HT1080 (cell line): ENCODE data around the gene ADAMTS18. TPM values are rescaled to one million over a fixed set of nuclear protein-coding genes. Genes with fewer than 3 reads are reported as not detected.

Experiments used
- DNase-seq: peaks from one replicate; pipeline ENCODE4 v3.0.0-alpha.2; 2015; ENCODE audit warnings: low read depth
- total RNA-seq: library from RNA; depleted of rRNA; stranded (reverse); fragments of >200 nt; shearing (Covaris generic); gene quantifications from 2 replicates; pipeline ENCODE4 v1.2.3, GENCODE V29; 2014

Gene ADAMTS18
- total RNA-seq, 1 experiment from 2014 or later, result 0.14 TPM

DNA sequence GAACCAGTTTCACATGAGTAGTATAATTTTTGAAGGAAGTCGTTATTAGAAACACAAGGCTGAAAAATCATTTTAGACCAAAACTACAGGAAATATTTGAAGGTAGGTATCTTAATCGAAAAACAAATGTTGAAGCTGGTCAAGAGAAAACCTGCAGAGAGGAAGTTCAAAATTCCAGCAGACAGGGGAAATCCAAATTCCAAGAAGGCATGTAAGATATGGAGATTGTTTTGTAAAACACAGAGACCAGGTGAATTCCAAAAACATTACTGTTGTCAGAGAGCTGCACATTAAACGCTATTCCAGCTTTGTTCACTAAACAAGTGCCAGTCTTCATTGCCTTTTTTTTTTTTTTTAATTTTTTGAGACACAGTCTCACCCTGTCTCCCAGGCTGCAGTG lies 38.4 kb downstream of the ADAMTS18 start:
- DNase-seq, result no peak

DNA sequence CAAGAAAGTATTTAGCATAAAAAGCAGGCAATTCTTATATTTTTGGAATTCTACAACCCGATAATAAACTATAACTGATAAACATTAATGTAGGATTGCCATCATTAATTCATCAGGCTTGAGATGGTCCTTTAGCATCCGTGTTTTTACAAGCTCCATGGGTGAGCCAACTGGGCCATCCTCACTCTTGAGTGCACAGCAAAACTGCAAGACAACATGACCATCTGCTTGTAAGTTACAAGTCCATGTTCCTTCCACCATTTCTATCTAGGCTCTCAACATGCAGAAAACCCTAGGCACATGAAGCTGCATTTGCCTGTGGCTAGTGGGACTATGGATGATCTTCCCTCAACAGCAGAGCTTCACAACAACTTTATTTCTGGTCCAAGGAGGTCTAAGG lies 40.1 kb downstream of the ADAMTS18 start:
- no peak for DNase-seq

DNA sequence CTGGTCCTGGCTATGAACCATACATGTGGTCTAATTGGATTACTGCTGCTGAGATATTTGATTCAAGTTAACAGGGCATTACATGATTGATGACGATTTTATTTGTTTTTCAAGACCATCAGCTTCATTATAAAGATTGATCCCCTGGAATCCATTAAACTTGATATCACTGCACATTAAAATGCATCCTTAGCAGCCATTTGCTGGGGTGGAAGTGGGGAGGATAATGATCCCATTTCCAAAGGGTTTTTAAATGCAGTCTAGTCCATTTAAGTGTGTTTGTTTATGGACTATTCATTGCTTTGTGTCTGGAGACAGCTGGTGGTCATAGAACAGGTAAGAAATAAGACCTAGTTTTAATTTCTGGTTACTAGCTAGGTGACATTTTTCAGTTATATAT lies 40.9 kb downstream of the ADAMTS18 start:
- no peak for DNase-seq

DNA sequence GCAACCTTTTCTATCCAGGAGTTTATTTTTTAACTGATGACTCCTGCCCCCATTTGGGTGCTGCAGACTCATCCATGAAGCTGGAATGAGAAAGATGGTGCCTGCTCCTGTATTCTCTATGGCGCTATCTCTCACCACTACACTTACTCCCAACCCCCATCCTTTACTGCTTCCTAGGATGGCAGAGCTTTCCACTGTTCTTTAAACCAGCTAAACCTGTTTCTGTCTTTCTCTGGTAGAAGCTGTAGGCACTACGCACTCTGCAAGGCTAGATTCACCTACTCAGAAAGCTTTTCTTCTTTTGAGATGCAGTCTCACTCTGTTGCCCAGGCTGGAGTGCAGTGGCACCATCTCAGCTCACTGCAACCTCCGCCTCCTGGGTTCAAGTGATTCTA lies 47.0 kb downstream of the ADAMTS18 start:
- no peak for DNase-seq

DNA sequence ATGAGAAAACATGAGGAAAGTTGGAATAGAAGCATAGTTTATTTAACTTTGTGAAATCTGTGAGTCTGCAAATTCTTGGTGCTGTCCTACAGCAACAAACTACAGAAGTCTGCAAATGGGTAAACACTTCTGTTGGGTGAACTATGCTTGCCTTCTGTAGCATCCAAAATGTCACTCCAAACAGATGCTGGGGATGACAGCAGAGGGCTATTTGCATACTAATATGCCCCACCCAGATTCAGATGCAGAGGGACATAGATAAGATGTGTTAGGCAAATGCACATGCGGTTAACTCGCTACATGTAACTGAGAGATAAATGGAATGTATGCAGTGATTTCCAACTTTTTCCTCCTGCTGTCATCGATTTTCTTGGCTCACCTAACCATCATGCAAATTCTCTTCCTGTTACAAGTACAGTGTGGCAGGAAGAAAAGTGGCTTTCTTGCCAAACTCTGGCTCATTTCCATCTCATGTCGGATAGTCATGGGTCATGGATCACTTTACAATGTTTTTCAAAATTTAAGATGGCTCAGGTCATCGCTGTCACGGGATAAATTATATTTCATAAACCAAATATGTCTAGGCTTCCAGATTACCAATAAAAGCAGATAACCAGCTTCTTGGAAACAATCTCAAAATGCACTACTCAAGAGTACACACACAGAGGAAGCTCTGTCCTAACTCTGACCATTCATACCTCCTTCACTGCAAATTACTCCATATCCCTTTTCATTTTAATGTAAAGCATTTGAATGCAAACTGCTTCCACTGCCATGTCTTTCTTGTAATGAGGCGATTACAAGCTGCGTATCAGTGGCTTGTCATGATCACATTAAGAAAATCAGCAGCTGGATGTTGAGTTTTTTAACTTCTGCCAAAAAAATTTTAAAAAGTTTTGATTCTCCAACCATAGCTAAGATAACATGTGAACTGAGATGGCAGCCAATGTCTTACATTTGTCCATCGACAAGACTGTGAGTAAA lies 47.7 kb downstream of the ADAMTS18 start:
- peak; percentile 26 for DNase-seq

DNA sequence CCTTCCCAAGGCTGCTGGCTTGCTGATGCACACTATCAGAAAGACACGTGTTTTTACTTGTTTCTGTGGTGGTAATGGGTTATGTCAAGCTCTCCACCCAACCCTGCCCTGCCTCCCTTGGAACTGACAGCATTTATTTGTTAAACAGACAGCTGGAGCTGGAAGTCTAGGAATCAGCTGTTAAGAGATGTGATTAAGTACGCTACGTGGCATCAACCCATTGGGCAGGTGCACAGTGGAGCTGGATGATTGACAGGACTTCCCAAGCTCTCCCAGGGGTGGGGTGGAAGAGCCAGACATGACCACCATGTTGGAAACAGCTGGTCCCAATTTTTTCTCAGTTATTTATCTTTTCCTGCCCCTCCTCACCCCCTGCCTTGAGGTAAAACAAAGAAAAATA lies 49.4 kb downstream of the ADAMTS18 start:
- DNase-seq, result no peak

DNA sequence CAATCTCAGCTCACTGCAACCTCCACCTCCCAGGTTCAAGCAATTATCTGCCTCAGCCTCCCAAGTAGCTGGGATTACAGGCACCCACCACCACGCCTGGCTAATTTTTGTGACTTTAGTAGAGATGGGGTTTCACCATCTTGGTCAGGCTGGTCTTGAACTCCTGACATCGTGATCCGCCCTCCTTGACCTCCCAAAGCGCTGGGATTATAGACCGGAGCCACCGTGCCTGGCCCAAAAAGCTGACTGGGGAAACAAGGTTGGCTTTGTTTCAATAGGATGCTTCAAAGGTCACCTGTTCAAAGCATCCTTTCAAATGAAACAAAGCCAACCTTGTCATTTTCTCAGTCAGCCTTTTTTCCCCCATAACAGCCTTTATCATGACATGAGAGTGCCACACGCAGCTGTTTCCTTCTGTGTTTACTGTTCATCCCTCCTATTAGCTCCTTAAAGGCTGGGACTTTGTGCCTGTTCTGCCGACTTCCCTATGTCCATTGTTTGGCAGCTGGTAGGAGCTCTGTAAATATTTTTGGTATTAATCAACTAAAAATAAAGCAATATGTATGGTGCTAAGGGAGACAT lies 51.1 kb downstream of the ADAMTS18 start:
- no peak for DNase-seq

DNA sequence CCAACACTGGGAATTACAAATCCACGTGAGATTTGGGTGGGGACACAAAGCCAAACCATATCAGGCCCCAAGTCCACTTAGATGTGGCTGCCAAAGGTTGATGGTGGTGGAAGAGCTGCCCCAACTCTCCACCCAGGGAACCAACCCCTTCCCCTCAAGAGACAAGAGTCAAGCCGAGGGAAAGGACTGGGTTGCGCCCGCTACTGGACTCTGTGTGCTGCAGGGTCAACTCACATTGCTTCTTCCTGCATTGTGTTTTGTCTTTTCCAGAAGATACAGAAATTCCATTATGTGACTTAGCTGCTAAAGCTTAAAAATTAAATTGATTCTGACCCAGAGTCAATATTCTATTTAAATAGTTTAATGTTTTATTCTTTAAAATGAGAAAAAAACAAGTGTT lies 58.5 kb downstream of the ADAMTS18 start:
- no peak for DNase-seq

DNA sequence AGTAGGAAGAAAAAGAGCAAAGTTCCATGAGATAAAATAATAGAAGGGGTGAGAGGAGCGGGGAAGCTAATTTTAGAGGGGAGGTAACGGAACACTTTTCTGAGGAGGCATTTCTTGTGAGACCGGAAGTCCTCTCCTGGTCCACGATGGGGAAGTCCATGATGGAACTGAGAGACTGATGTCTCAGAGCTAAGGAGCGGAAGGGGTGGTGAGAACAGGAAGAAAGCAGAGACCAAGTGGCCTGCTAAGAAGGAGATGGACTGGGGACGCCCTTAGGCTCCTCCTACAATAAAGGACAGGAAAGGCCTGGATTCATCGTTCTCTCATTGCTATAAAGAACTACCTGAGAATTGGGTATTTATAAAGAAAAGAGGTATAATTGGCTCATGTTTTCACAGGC lies 59.4 kb downstream of the ADAMTS18 start:
- DNase-seq, result no peak

DNA sequence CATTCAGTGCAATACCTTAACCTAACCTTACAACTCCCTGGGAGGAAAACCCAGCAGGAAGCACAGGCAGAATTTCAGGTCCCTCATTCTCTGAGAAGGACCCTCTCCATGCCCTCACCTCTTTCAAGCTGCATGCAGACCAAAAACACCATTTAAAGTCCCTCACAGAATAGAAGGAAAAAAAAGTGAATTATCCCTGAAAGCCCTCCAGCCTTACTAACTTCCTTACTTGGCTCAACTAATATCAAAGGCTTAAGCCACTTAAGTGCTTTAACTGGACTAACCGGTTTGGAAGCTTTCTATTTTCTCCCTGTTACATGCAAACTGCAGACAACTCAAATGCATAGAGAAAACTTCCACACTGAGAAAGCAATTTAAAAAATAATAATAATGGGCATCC lies 60.5 kb downstream of the ADAMTS18 start:
- no peak for DNase-seq

DNA sequence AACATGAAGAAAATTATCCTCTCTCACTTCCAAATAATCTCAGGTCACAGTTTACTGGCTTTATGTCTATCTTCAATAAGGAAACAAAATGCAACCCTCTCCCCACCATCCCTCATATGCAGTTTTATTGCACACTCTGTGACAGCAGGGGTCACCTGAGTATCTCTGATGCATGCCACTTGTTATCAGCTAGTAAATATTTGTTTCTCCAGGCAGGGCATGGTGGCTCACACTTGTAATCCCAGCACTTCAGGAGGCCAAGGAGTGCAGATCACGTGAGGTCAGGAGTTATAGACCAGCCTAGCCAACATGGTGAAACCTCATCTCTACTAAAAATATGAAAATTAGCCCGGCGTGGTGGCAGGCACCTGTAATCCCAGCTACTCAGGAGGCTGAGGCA lies 61.1 kb downstream of the ADAMTS18 start:
- DNase-seq, result no peak

DNA sequence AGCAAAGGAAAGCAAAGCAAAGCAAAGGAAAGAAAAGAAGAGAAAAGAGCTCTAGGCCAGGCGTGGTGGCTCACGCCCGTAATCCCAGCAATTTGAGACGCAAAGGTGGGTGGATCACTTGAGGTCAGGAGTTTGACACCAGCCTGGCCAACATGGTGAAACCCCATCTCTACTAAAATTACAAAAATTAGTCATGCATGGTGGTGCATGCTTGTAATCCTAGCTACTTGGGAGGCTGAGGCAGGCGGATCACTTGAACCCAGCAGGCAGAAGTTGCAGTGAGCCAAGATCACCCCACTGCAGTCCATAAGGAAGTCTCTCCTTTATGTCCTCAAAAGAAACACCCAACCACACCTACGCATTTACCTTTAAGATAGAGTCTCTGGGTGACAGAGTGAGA lies 70.1 kb downstream of the ADAMTS18 start:
- no peak for DNase-seq

DNA sequence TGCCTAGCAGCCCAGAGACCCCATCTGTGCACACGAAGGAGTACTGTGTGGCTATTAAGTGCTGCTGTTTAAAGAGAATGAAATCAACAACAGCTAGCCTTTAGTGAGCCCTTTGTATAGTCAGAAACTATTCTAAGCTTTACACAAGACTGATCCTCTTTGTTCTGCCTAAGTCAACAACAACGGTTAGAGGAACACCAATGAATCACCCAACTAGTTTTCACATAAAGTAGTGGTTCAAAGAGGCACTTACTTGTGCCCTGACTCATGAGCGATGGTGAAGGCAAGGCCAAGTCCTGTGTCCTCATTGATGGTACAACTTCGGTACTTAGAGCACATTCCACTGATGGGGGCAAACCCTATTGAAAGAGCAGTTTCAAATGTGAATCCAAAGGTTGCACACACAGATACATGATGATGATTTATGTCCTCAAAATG lies 75.8 kb downstream of the ADAMTS18 start:
- DNase-seq, result peak; percentile 91

DNA sequence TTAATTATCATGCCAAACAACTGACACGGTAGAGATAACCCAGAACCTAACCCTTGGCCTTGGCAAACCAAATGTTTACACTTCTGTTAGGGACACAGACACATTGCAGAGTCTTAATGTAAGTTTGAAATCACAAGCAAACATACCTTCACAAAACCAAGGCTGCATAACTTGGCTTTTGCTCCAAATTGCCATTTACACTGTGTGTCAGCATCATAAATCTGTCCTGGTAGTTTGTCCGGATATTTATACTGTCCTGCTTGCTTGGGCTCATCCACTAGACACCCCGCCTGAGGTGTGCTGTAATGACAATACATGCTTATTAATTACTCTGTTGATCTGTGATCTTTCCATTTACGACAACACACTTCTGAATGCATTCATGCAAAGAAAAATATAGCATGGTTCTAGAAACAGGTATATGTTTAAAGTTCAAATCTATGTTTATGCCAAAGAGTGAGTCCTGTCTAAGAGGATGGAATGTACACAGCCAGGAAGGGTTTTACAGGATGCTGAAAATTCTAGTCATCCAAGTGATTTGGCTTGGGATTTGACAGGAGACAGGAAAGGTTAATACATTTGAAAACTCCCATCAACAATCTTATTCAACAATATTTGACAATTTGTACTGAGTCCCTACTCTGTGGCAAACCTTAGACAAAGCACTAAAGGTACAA lies 81.1 kb downstream of the ADAMTS18 start:
- no peak for DNase-seq

DNA sequence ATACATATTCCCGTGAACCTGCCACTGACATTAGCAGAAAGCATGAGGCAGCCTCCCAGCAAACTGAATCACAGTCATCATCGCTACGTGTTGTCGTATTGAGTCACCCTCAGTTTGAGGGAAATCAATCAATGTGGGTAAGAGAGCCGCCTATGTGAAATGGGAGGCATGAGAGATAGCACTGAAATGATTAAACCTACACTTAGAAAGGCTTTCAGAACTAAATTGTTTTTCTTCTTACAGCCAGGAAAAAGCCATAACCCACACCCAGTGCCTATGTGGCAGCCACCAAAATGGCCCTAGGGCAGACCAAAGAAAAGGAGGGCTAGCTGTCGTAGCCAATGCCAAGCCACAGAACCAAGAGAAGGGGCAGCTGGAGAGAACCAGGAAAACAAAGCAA lies 90.5 kb downstream of the ADAMTS18 start:
- peak; percentile 48 for DNase-seq

DNA sequence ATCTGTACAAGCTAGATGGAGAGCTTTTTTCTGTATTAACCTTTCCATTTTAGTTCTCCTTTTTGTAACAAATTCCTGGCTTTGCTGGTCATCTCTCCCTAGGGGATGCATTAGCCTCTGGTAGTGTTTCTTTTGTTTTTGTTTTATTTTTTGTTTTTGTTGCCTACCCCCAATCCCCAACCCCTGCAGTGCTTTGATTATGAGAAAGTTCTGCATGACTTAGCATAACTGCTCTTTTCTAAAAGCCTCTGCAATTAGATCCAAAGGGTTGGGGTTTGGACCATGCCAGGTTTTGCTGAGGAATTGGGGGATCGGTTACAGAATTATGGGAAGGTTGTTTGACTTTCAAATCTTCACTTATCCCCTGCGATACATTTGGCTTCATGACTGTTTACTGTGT lies 98.2 kb downstream of the ADAMTS18 start:
- DNase-seq, result no peak

DNA sequence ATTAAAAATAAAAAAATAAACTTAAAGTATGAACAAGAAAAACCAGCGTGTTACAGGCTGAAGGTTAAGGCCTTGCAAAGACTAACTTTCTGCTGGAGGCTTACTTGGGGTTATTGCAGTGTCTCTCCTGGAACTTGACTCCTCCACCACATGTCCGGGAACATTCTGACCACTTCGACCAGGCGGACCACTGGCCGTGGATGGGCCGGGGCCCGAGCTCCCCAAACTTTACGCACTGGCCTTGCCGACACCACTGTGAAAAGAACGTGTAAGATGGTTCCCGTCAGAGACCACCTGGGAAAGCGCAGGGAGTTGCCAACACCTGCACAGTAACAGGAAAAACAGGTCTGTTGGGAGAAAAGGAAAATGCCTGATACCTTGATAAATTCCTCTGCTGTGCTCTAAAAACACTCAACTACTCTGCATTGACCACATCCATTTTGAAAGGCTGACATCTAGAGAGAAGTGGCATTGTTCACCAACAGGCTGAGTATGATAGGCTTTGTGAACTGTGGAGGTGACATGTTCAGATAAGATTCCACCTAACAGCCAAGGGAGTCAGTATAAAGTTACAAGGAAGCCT lies 99.1 kb downstream of the ADAMTS18 start:
- no peak for DNase-seq

DNA sequence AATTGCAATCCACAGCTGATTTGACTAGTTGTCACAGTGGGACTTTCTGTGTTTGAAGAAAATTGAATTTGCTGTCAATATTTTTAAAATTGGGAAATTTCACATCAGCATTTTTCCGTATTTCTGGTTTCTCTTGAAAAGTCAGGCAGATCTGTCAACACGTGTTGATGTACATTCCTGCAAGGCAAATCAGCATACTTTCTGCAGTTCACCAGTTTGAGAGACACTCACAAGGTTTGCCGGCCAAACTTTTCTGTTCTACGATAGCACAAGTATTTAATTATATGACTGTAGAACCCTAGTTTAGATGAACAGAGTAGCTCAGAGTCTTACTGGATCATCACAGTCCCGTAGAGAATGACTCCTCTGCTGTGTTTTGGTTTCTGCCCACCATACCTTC lies 102.0 kb downstream of the ADAMTS18 start:
- DNase-seq, result no peak

DNA sequence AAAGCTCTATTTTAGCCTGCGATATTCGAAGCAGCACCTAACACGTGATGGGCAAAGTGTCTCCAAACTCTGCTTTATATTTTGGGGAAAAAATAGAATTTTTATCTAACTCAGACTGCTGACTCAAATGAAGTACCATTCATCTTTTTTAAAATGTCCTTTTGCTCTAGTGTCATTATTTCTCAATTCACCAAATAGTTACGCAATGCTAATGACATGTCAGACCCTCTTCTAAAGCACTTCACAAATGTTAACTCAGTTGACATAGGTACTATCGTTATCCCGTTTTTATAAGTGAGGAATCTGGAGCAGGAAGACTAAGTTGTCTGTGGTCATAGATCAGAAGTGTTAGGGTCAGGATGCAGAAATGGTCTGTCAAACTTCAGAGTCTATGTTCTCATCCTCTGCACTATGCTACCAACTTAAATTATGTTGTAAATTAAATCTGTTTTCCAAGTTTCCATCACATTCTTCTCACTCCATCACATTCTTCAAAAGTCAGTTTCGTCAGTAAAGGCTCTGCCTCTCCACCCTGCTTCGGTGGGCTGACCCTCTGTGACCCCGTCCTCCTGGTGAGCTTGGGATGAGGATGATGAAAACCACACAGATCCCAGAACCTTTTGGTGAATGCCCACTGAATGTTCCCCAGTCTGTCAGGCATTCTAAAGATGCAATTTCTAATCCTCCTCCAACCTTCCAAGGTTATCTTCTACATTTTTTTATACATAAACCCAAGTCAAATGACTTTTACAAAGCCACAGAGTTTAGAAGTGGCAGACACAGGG lies 102.8 kb downstream of the ADAMTS18 start:
- DNase-seq, result no peak

DNA sequence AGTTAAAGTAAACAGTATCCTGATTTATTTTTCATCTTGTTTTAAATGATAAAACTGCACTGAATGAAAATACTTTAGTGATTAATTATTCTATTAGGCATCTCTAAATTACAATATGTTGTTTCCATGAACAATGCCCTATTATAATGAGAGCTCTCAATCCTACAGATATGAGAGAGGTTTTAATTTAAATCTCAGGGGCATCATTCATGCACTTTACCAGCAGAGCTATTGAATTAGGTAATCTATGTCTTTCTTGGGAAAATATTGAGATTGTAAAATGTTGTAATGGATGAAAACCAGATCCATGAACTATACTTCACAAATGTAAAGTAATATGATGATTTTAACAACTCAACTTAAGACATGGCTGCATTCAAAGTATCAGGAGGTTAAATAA lies 103.8 kb downstream of the ADAMTS18 start:
- no peak for DNase-seq
